GM12873 (cell line): Measurements from ENCODE around the gene ISOC1.

Experiments used
- CTCF ChIP-seq: IDR thresholded peaks from 2 replicates; pipeline ENCODE4 v1.5.1; 2012; ENCODE audit warnings: low read depth, mild to moderate bottlenecking, moderate library complexity, low read length, control low read depth; ENCODE audit not compliant: insufficient read depth; ENCODE audit errors: missing control alignments

ISOC1 gene

DNA sequence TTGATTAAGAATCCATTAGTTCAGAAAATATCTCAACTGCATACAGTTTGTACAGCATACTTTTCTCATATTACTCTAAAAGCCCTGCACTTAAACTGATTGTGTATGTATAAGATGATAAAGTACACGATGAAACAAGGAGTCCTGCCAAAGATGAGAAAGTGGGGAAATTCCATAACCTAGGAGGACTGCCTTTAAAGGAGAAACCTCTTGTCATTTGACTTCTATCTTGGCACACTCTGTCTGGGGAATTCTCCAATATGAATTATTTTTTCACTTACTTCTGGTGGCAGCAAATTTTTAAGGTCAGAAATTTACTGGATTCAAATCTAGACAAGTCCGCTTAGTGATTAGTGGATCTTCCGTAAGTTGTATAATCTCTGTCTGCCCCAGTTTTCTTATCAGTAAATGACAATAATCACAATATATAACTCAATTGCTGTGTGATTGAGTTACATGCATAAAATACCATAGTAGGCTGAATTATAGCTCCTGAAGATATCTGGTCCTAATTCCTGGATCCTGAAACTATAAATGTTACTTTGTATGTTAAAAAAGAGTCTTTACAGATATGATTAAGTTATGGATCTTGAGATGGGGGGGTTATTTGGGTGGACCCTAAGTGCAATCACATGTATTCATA, 17.0 kb upstream of the ISOC1 start:
- no peak for TF ChIP-seq CTCF

DNA sequence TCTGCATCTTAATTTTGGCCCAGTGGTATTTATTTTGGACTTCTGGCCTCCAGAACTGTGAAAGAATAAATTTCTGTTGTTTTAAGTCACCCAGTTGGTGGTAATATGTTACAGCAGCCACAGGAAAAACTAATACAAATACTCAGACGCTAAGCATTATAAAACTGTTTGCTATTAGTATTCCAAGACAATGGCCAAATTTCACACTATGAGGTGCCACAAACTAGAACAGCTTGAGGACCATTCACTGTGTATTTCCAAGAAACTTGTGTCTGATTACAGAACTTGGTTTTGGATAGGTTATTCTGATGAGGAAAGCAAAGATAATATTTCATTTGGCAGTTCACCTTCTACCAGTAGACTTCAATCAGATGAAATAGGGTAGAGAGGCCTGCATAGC, 16.3 kb upstream of the ISOC1 start:
- no peak for TF ChIP-seq CTCF

- TF ChIP-seq CTCF, result no peak
These were observed 15.9 kb upstream of the ISOC1 start for GRCh38 chr5:129078660-129079059.

GRCh38 chr5:129079496-129079895, 15.1 kb upstream of the ISOC1 start:
- no peak for TF ChIP-seq CTCF

- TF ChIP-seq CTCF, result no peak
These were observed 13.8 kb upstream of the ISOC1 start for GRCh38 chr5:129080766-129081165.

DNA sequence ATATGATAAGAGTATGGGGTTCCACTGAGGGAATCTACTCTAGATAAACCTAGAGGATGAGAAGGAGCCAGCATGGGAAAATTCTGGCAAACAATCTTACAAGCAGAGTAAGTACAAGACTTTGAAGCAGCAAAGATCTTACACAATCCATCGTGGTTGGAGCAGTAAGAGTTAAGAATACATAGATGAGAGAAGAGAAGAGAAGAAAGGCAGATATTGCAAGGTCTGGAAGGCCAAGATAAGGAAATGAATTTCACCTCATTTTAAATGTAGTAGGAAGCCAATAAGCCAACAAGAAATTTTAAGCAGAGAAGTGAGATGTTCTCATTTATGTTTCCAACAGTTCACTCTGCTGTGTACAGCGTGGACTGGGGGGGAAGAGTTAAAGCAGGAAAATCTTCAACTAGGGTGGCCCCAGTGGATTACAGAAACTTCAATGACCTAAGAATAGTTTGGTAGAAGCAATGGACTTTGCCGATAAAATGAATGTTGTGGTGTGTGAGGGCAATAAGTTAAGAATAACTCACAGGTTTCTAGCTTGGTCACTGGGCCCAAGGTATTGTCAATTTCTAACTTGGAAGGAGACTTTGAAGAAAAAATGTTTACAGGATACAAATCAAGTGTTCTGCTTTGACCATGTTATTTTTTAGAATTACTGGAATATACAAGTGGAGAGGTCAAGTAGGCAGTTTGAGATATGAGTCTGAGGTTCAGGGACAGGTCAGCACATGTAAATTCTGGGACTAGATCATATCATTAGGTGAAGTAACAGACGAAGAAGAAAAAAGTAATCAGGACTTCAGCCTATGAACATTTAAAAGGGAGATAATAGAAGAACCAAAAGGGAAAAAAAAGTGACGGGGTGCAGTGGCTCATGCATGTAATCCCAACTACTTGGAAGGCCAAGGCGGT, 12.1 kb upstream of the ISOC1 start:
- no peak for TF ChIP-seq CTCF
